DOHH2 (cell line): ENCODE results near the gene RNLS.

ENCODE experiments used
- CTCF ChIP-seq: fragments of 200-600 bp; sonication (generic); IDR thresholded peaks from one replicate; pipeline ENCODE4 v1.5.1; 2014; ENCODE audit warnings: antibody characterized with exemption, mild to moderate bottlenecking, low read depth, low read length; ENCODE audit not compliant: poor library complexity, severe bottlenecking
- EZH2phosphoT487 ChIP-seq: fragments of 200-600 bp; sonication (generic); IDR thresholded peaks from 2 replicates; pipeline ENCODE4 v1.6.1; 2017; ENCODE audit warnings: borderline replicate concordance, mild to moderate bottlenecking, antibody characterized with exemption, low read length, moderate library complexity, mixed read lengths

GRCh38 chr10:88316292-88316861 lies 266.7 kb downstream of the RNLS start:
- TF ChIP-seq CTCF = no peak
- TF ChIP-seq EZH2phosphoT487 = no peak
